K562 (cell line): ENCODE results near the gene BCL2L13. TPM values are rescaled to one million over a fixed set of nuclear protein-coding genes. Genes with fewer than 3 reads are reported as not detected.

Experiments used
- BMI1 ChIP-seq: fragments of 150-350 bp; IDR thresholded peaks from 2 replicates; pipeline ENCODE4 v1.6.1; 2014; ENCODE audit warnings: low read length
- COPS2 ChIP-seq: fragments of 450-650 bp; conservative IDR thresholded peaks from 2 replicates; pipeline ENCODE4 v1.6.1; 2016; ENCODE audit warnings: mild to moderate bottlenecking, moderate library complexity
- ETV1 ChIP-seq: fragments of 450-650 bp; conservative IDR thresholded peaks from 2 replicates; pipeline ENCODE4 v1.6.1; 2016; ENCODE audit warnings: missing genetic modification characterization, control low read depth, low read depth, missing compliant biosample characterization
- ETV6 ChIP-seq, 3 experiments: fragments of 150-350 bp in 1 of 3; sonication (generic) in 1 of 3; formaldehyde crosslinking in 1 of 3; IDR thresholded peaks; 2 replicates each; pipeline versions ENCODE4 v1.6.1 to v1.8.0; 2014 to 2022; ENCODE audit warnings: borderline replicate concordance in 2 of 3, low read depth in 2 of 3, antibody characterized with exemption in 1 of 3, low read length in 1 of 3, mild to moderate bottlenecking in 1 of 3, missing genetic modification reagents in 1 of 3
- KDM4B ChIP-seq, 2 experiments: fragments of 450-650 bp in 1 of 2; sonication (generic) in 1 of 2; IDR thresholded peaks; 2 replicates each; pipeline ENCODE4 v1.6.1; 2016 to 2017; ENCODE audit warnings: borderline replicate concordance in 2 of 2, antibody characterized with exemption in 1 of 2, low read depth in 1 of 2, mild to moderate bottlenecking in 1 of 2
- KHSRP ChIP-seq: fragments of 450-650 bp; IDR thresholded peaks from 2 replicates; pipeline ENCODE4 v1.6.1; 2017
- MBD2 ChIP-seq: sonication (generic); IDR thresholded peaks from 2 replicates; pipeline ENCODE4 v1.6.1; 2016; ENCODE audit warnings: low read depth, borderline replicate concordance
- MCM2 ChIP-seq: fragments of 450-650 bp; IDR thresholded peaks from 2 replicates; pipeline ENCODE4 v1.6.1; 2017; ENCODE audit warnings: low read depth, mild to moderate bottlenecking
- NCOA6 ChIP-seq: fragments of 450-650 bp; IDR thresholded peaks from 2 replicates; pipeline ENCODE4 v1.6.1; 2017; ENCODE audit warnings: mild to moderate bottlenecking
- NFIC ChIP-seq: fragments of 450-650 bp; IDR thresholded peaks from 2 replicates; pipeline ENCODE4 v1.6.1; 2017; ENCODE audit warnings: mild to moderate bottlenecking, inconsistent platforms
- PRPF4 ChIP-seq: fragments of 200-400 bp; formaldehyde crosslinking; IDR thresholded peaks from one replicate; pipeline ENCODE4 v1.6.1; 2017; ENCODE audit warnings: low read length, low read depth, mild to moderate bottlenecking; ENCODE audit not compliant: insufficient read depth, poor library complexity, severe bottlenecking
- RBM34 ChIP-seq: fragments of 200-400 bp; formaldehyde crosslinking; IDR thresholded peaks from 2 replicates; pipeline ENCODE4 v1.6.1; 2018; ENCODE audit warnings: low read length, borderline replicate concordance; ENCODE audit not compliant: insufficient read depth
- SMAD2 ChIP-seq: fragments of 150-350 bp; IDR thresholded peaks from 2 replicates; pipeline ENCODE4 v1.6.1; 2014; ENCODE audit warnings: low read depth, mild to moderate bottlenecking, low read length
- SMAD3 ChIP-seq: fragments of 450-650 bp; formaldehyde crosslinking; conservative IDR thresholded peaks from 2 replicates; pipeline ENCODE4 v1.4.0; 2020; ENCODE audit warnings: mild to moderate bottlenecking
- SNIP1 ChIP-seq: fragments of 450-650 bp; IDR thresholded peaks from 2 replicates; pipeline ENCODE4 v1.7.1; 2017; ENCODE audit warnings: low read depth, mild to moderate bottlenecking
- STAG1 ChIP-seq: sonication (generic); formaldehyde crosslinking; IDR thresholded peaks from 2 replicates; pipeline ENCODE4 v1.5.0; 2020; ENCODE audit warnings: missing genetic modification reagents, borderline replicate concordance
- WHSC1 ChIP-seq: IDR thresholded peaks from one replicate; pipeline ENCODE4 v1.6.1; 2012; ENCODE audit warnings: low read length, control low read depth, inconsistent platforms
- ZFPM2 ChIP-seq: fragments of 250-450 bp; sonication (Bioruptor Pico); IDR thresholded peaks from 2 replicates; pipeline ENCODE4 v1.5.1; 2022; ENCODE audit warnings: mild to moderate bottlenecking
- ZNF165 ChIP-seq: fragments of 250-450 bp; sonication (Bioruptor Pico); IDR thresholded peaks from 2 replicates; pipeline ENCODE4 v1.4.0; 2020; ENCODE audit warnings: borderline replicate concordance
- ZNF263 ChIP-seq: sonication (generic); formaldehyde crosslinking; IDR thresholded peaks from 2 replicates; pipeline ENCODE4 v1.8.0; 2022; ENCODE audit warnings: mild to moderate bottlenecking, missing genetic modification reagents, borderline replicate concordance
- polyA plus RNA-seq, 8 experiments: library from polyadenylated mRNA; depleted of rRNA in 4 of 8; stranded (reverse) in 5 of 8; unstranded in 3 of 8; fragments of >200 nt; fragmentation: Nextera tagmentation in 2 of 8; fragmentation: Illumina TruSeq in 1 of 8; extraction: Ambion mirVana in 2 of 8; extraction: Trizol in 1 of 8; gene quantifications; 2 replicates each; pipeline versions ENCODE4 v1.2.1 to v1.2.3, GENCODE V29; 2011 to 2014; ENCODE audit warnings: inconsistent platforms in 1 of 8, missing spikeins in 1 of 8
- total RNA-seq, 7 experiments: library from RNA; depleted of rRNA in 6 of 7; stranded (reverse); fragments of >200 nt in 6 of 7; fragmentation: Illumina TruSeq in 2 of 7; extraction: Trizol in 2 of 7; gene quantifications; 2 replicates each; pipeline versions ENCODE4 v1.2.1 to v1.2.3, GENCODE V29; 2011 to 2021; ENCODE audit warnings: low replicate concordance in 1 of 7
- TF ChIP-seq, protein P1 (sequence below): fragments of 150-350 bp; conservative IDR thresholded peaks from 2 replicates; pipeline ENCODE4 v1.6.1; 2014; ENCODE audit warnings: low read length
- TF ChIP-seq, protein P2 (sequence below): fragments of 250-450 bp; sonication (Bioruptor Pico); IDR thresholded peaks from 2 replicates; pipeline ENCODE4 v1.8.0; 2022; ENCODE audit warnings: moderate library complexity, mild to moderate bottlenecking, inconsistent platforms
- TF ChIP-seq, protein P3 (sequence below): sonication (generic); formaldehyde crosslinking; IDR thresholded peaks from 2 replicates; pipeline ENCODE4 v1.9.0; 2022; ENCODE audit warnings: mild to moderate bottlenecking, missing genetic modification reagents

BCL2L13 gene
- total and polyA plus RNA-seq, 9 of the 15 experiments (the other 6 are each of a cell fraction or from before 2014, with no cell fraction given), result 41.5 to 63.4 (median 56.5) TPM

DNA sequence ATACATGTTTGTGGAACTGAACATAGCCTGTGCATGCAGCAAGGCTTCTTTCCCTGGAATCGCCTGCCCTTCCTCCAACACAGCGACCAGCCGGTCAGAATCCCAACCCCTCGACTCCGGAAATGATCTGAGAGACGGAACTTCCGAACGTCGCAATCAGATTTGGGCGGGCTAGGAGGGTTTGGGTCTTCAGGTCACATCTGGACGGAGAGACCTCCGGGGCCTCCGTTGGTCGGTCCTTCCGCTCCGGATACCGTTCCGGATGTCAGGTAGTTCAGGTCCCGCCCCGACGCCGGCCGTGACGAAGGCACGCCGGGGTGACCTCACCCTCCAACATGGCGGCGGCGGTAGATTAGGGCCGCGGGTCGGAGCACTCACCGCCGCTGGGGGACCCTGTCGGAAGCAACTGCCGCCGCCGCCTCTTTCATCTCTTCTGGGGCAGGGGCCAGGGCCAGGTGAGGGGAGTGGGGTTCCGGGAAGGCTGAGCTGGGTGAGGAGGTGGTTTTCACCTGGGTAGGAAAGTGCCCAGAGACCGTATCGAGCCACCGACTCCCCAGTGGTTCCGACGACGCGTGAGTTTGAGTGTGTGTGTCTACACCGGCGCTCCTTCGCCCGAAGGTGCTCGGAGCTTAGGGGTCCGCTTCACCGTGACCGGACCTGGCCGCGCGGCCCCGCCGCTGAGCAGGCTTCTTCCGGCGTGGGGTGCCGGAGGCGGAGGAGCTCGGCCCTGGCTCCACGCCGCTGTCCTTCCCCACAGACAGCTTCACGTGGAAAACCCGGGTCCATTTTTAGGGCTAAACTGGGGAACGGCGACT is at the start of gene BCL2L13 (continued):
- TF ChIP-seq, protein P1, sequence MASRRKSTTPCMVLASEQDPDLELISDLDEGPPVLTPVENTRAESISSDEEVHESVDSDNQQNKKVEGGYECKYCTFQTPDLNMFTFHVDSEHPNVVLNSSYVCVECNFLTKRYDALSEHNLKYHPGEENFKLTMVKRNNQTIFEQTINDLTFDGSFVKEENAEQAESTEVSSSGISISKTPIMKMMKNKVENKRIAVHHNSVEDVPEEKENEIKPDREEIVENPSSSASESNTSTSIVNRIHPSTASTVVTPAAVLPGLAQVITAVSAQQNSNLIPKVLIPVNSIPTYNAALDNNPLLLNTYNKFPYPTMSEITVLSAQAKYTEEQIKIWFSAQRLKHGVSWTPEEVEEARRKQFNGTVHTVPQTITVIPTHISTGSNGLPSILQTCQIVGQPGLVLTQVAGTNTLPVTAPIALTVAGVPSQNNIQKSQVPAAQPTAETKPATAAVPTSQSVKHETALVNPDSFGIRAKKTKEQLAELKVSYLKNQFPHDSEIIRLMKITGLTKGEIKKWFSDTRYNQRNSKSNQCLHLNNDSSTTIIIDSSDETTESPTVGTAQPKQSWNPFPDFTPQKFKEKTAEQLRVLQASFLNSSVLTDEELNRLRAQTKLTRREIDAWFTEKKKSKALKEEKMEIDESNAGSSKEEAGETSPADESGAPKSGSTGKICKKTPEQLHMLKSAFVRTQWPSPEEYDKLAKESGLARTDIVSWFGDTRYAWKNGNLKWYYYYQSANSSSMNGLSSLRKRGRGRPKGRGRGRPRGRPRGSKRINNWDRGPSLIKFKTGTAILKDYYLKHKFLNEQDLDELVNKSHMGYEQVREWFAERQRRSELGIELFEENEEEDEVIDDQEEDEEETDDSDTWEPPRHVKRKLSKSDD, result no peak
- TF ChIP-seq STAG1 (CRISPR knock-in tag) (peak; percentile 47; the same call in 1 of the 2 replicates), PRPF4 (peak; percentile 80), NFIC (peak; percentile 72), MBD2 (peak; percentile 80; the same call in 1 of the 2 replicates), SMAD3 (CRISPR knock-in tag) (no peak; the same call in 1 of the 2 replicates), COPS2 (no peak), ZNF263 (no peak; the same call in 1 of the 2 replicates), NCOA6 (no peak), KHSRP (no peak), ZNF165 (CRISPR knock-in tag) (no peak), ETV6 (IDR thresholded peaks at IDR 0.05; ENCODE audit: borderline replicate concordance in 1 of 2, low read depth in 2 of 2, low read length in 1 of 2) (0 out of 4 replicates have a peak, but pooled peaks of 1 of the 2 experiments have one; percentile 29), ETV6 (CRISPR knock-in tag; IDR thresholded peaks at IDR 0.05; ENCODE audit: borderline replicate concordance) (no peak; the same call in 1 of the 2 replicates), SMAD2 (no peak), KDM4B (IDR thresholded peaks at IDR 0.05; ENCODE audit: borderline replicate concordance in 2 of 2, low read depth in 1 of 2) (no peak; a peak in 1 of 4 replicates), ZFPM2 (CRISPR knock-in tag) (peak; percentile 77; the same call in 1 of the 2 replicates), ETV1 (tag) (peak; percentile 100), RBM34 (no peak), BMI1 (no peak), MCM2 (no peak), SNIP1 (no peak), WHSC1 (no peak)
- TF ChIP-seq, protein P2, sequence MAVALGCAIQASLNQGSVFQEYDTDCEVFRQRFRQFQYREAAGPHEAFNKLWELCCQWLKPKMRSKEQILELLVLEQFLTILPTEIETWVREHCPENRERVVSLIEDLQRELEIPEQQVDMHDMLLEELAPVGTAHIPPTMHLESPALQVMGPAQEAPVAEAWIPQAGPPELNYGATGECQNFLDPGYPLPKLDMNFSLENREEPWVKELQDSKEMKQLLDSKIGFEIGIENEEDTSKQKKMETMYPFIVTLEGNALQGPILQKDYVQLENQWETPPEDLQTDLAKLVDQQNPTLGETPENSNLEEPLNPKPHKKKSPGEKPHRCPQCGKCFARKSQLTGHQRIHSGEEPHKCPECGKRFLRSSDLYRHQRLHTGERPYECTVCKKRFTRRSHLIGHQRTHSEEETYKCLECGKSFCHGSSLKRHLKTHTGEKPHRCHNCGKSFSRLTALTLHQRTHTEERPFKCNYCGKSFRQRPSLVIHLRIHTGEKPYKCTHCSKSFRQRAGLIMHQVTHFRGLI (CRISPR knock-in tag), result 0 out of 2 replicates have a peak, but pooled peaks have one; percentile 27
- TF ChIP-seq, protein P3, sequence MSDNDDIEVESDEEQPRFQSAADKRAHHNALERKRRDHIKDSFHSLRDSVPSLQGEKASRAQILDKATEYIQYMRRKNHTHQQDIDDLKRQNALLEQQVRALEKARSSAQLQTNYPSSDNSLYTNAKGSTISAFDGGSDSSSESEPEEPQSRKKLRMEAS (CRISPR knock-in tag), result peak; percentile 54
